Measurements from ENCODE around the gene TPRG1.

TPRG1 gene

GRCh38 chr3:189171707-189172106 lies at the start of gene TPRG1:
TPRG1 (plus strand) TSS chr3:189171971; CDS start chr3:189207385, 35,414 bp downstream.
- DNase-seq (ENCODE audit: low read depth): no peak

GRCh38 chr3:189122110-189122509 lies 49.7 kb upstream of the TPRG1 start:
- DNase-seq (ENCODE audit: low read depth): no peak

GRCh38 chr3:189122526-189123205 lies 49.1 kb upstream of the TPRG1 start:
- no peak for DNase-seq (ENCODE audit: low read depth)

- no peak for DNase-seq (ENCODE audit: low read depth)
Observed at GRCh38 chr3:189123595-189124387, 48.0 kb upstream of the TPRG1 start.

- DNase-seq (ENCODE audit: low read depth): no peak
Observed at GRCh38 chr3:189132231-189132671, 39.5 kb upstream of the TPRG1 start.

- DNase-seq (ENCODE audit: low read depth): no peak
Observed at GRCh38 chr3:189132839-189133238, 38.9 kb upstream of the TPRG1 start.

- no peak for DNase-seq (ENCODE audit: low read depth)
Observed at GRCh38 chr3:189133768-189134167, 38.0 kb upstream of the TPRG1 start.

GRCh38 chr3:189137416-189137815 lies 34.4 kb upstream of the TPRG1 start:
- DNase-seq (ENCODE audit: low read depth): no peak

GRCh38 chr3:189138901-189139610 lies 32.7 kb upstream of the TPRG1 start:
- DNase-seq (ENCODE audit: low read depth): no peak

GRCh38 chr3:189139611-189139940 lies 32.2 kb upstream of the TPRG1 start:
- no peak for DNase-seq (ENCODE audit: low read depth)

- DNase-seq (ENCODE audit: low read depth): no peak
Observed at GRCh38 chr3:189142527-189142926, 29.2 kb upstream of the TPRG1 start.

- no peak for DNase-seq (ENCODE audit: low read depth)
Observed at GRCh38 chr3:189143321-189143720, 28.4 kb upstream of the TPRG1 start.

- DNase-seq (ENCODE audit: low read depth): no peak
Observed at GRCh38 chr3:189143771-189144170, 28.0 kb upstream of the TPRG1 start.

- peak; percentile 14 for DNase-seq (ENCODE audit: low read depth)
Observed at GRCh38 chr3:189144645-189145044, 27.1 kb upstream of the TPRG1 start.

- no peak for DNase-seq (ENCODE audit: low read depth)
Observed at GRCh38 chr3:189146848-189147247, 24.9 kb upstream of the TPRG1 start.

- DNase-seq (ENCODE audit: low read depth): peak; percentile 36
Observed at GRCh38 chr3:189148081-189148507, 23.7 kb upstream of the TPRG1 start.

- no peak for DNase-seq (ENCODE audit: low read depth)
Observed at GRCh38 chr3:189149203-189149602, 22.6 kb upstream of the TPRG1 start.

- DNase-seq (ENCODE audit: low read depth): no peak
Observed at GRCh38 chr3:189157232-189158007, 14.4 kb upstream of the TPRG1 start.

- no peak for DNase-seq (ENCODE audit: low read depth)
Observed at GRCh38 chr3:189158034-189158433, 13.7 kb upstream of the TPRG1 start.

GRCh38 chr3:189160519-189161309 lies 11.1 kb upstream of the TPRG1 start:
- DNase-seq (ENCODE audit: low read depth): no peak

GRCh38 chr3:189165092-189165612 lies 6.6 kb upstream of the TPRG1 start:
- no peak for DNase-seq (ENCODE audit: low read depth)
